ENCODE measurements around the gene HAL.

Gene HAL

GRCh38 chr12:95949477-95950206 is 46.5 kb downstream of the HAL start:
- TF ChIP-seq, protein P1, sequence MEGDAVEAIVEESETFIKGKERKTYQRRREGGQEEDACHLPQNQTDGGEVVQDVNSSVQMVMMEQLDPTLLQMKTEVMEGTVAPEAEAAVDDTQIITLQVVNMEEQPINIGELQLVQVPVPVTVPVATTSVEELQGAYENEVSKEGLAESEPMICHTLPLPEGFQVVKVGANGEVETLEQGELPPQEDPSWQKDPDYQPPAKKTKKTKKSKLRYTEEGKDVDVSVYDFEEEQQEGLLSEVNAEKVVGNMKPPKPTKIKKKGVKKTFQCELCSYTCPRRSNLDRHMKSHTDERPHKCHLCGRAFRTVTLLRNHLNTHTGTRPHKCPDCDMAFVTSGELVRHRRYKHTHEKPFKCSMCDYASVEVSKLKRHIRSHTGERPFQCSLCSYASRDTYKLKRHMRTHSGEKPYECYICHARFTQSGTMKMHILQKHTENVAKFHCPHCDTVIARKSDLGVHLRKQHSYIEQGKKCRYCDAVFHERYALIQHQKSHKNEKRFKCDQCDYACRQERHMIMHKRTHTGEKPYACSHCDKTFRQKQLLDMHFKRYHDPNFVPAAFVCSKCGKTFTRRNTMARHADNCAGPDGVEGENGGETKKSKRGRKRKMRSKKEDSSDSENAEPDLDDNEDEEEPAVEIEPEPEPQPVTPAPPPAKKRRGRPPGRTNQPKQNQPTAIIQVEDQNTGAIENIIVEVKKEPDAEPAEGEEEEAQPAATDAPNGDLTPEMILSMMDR (IDR thresholded peaks at IDR 0.05; ENCODE audit: extremely low read depth, insufficient read depth, missing control alignments), result no peak
- no peak for DNase-seq (ENCODE audit: low spot score)
- in situ Hi-C loops (cut with MboI; ENCODE audit: low pct_unique_long_range_greater_than_20kb, low sequenced_read_pairs, unreplicated experiment), result no loop called here

DNA sequence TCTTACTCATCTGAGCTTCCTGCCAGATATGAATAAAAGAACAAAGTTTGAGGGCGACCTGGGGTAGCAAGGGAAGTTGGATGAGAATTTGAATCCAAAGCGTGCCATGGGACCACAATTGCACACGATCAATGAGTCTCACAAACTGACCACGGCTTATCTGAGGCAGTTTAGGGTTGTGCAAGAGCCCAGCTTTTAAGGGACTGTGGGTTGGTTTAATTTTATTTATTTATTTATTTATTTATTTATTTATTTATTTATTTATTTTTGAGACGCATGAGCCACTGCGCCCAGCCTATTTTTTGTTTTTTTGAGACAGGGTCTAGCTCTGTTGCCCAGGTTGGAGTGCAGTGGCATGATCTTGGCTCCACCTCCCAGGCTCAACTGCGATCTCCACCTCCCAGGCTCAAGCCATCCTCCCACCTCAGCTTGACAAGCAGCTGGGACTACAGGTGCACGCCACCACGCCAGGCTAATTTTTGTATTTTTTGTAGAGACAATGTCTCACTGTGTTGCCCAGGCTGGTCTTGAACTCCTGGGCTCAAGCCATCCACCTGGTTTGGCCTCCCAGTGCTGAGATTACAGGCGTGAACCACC is 51.9 kb downstream of the HAL start:
- in situ Hi-C loops (cut with MboI; ENCODE audit: low pct_unique_long_range_greater_than_20kb, low sequenced_read_pairs, unreplicated experiment), result no loop called here
- no peak for DNase-seq (ENCODE audit: low spot score)
- TF ChIP-seq, protein P1 (IDR thresholded peaks at IDR 0.05; ENCODE audit: extremely low read depth, insufficient read depth, missing control alignments), result no peak

- no peak for DNase-seq (ENCODE audit: low spot score)
- TF ChIP-seq, protein P1 (IDR thresholded peaks at IDR 0.05; ENCODE audit: extremely low read depth, insufficient read depth, missing control alignments), result peak; percentile 25
- in situ Hi-C loops (cut with MboI; ENCODE audit: low pct_unique_long_range_greater_than_20kb, low sequenced_read_pairs, unreplicated experiment), result no loop called here
These were observed 52.8 kb downstream of the HAL start, which contains the start of gene AMDHD1 for GRCh38 chr12:95943330-95943842. Gene AMDHD1, plus strand, starts transcription at chr12:95943331. Its CDS starts 68 bp downstream, at chr12:95943399.

DNA sequence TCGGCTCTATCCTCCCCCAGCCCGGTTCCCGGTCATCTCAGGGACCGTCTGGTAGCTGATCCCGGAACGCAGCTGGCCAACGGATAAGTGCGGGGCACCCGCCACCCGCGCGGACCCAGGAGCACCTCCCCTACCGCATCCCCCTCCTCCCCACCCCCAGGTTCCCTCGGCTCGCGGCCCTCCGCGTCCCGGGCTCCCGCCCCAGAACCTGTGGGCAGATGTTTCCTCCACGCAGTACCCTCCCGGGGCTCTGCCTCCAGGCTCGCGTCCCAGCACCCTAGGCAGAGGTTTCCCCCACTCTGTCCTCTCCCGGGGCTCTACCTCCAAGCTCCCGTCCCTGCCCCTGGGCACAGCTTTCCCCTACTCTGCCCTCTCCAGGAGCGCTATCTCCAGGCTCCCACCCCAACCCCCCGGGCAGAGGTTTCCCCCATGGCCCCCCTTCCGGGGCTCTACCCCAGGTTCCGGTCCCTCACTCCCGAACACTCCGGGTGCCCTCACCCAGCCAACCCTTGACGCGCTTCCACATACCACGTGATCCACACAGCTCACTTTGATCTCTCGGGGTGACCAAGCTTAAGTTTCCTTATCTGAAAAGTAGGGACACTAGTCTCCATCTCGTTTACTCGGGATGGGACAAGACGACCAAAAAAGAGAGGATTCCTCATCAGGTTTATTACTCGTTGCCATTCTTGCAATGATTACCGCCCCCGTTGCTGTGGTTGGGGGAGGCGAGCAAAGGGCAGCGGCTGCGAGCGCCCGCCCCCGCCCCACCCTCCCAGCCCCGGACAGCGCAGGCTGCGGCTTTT is 53.4 kb downstream of the HAL start, which contains the start of gene CCDC38:
Gene CCDC38, minus strand, starts transcription at position 91 of the 806 bp plus-strand sequence. CDS start 6,105 bp downstream, outside the sequence.
- in situ Hi-C loops (cut with MboI; ENCODE audit: low pct_unique_long_range_greater_than_20kb, low sequenced_read_pairs, unreplicated experiment), result no loop called here
- peak; percentile 97 for DNase-seq (ENCODE audit: low spot score)
- TF ChIP-seq, protein P1 (IDR thresholded peaks at IDR 0.05; ENCODE audit: extremely low read depth, insufficient read depth, missing control alignments), result no peak

DNA sequence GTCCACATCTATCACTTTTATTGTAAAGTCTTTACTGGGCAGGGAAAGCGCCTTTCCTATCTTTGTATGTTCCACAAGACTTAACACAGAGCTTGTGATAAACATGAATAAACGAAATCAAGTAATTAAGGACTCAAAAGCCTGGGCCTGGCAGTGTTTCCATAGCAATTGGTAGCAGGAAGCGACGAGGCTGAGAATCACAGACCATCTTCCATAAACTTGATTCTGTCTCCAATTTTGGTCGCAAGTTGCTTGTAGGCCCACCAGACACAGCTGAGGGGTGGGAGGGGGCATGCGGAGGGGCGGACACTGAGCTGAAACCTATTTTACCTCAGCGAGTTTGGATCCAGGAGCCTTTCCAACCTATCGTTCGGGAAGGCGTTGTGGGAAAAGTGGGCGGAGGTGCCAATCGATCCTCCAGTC is 54.0 kb downstream of the HAL start:
- TF ChIP-seq, protein P1 (IDR thresholded peaks at IDR 0.05; ENCODE audit: extremely low read depth, insufficient read depth, missing control alignments), result no peak
- in situ Hi-C loops (cut with MboI; ENCODE audit: low pct_unique_long_range_greater_than_20kb, low sequenced_read_pairs, unreplicated experiment), result no loop called here
- DNase-seq (ENCODE audit: low spot score), result peak; percentile 28

DNA sequence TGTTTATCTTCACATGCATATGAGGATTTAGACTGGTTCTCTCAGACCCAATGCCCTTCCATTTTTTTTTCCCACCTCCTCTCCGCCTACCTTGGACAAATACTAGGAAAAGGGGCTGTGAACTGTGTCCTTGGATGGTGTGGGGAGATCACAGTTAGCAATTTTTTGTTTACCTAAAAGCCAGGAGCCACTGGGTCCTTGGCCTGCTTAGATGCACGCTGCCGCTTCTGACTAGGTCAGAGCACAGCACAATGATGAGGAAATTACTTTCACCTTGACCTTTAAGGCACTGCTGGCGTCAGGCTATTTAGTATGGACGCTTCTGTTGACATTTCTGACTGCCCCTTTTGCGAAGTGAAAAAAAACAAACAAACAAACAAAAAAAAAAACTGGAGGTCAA is 55.6 kb downstream of the HAL start:
- TF ChIP-seq, protein P1 (IDR thresholded peaks at IDR 0.05; ENCODE audit: extremely low read depth, insufficient read depth, missing control alignments), result no peak
- in situ Hi-C loops (cut with MboI; ENCODE audit: low pct_unique_long_range_greater_than_20kb, low sequenced_read_pairs, unreplicated experiment), result no loop called here
- no peak for DNase-seq (ENCODE audit: low spot score)

Measured in GM13977 (cell line).